Mucosa of rectum (tissue), 2 donors: ENCODE measurements around the gene THAP4.
"Not testable (repeated sequence)": the region's sequence is repeated elsewhere in the genome, so short reads cannot be mapped to it uniquely, and the experiment has no call there.

ENCODE experiments used
- H3K27ac ChIP-seq, 2 donors: one replicate each; pipeline ENCODE4 v1.7.0; 2013; ENCODE audit warnings: inconsistent platforms in 2 of 2, low read depth in 2 of 2, low read length in 2 of 2
- H3K27me3 ChIP-seq, 2 donors: one replicate each; pipeline ENCODE4 v1.7.0; 2013; ENCODE audit warnings: low read length in 2 of 2; ENCODE audit not compliant: control insufficient read depth in 2 of 2, insufficient read depth in 2 of 2
- H3K36me3 ChIP-seq, 2 donors: one replicate each; pipeline ENCODE4 v1.7.0; 2013; ENCODE audit warnings: low read length in 2 of 2; ENCODE audit not compliant: control insufficient read depth in 2 of 2, insufficient read depth in 2 of 2
- H3K4me1 ChIP-seq, 2 donors: one replicate each; pipeline ENCODE4 v1.7.0; 2013; ENCODE audit warnings: low read length in 2 of 2, mild to moderate bottlenecking in 1 of 2; ENCODE audit not compliant: control insufficient read depth in 2 of 2, insufficient read depth in 2 of 2
- H3K4me3 ChIP-seq, 2 donors: one replicate each; pipeline ENCODE4 v1.7.0; 2013; ENCODE audit warnings: low read length in 2 of 2
- H3K9ac ChIP-seq, 2 donors: one replicate each; pipeline ENCODE4 v1.7.0; 2013; ENCODE audit warnings: low read length in 2 of 2, low read depth in 1 of 2, mild to moderate bottlenecking in 1 of 2
- H3K9me3 ChIP-seq, 2 donors: one replicate each; pipeline ENCODE4 v1.7.0; 2013; ENCODE audit warnings: low read length in 2 of 2; ENCODE audit not compliant: control insufficient read depth in 2 of 2
- donor health status: healthy.
- donor health status: Normal muscosa, but diverticular disease.

The THAP4 gene

GRCh38 chr2:241665731-241666440, 28.9 kb upstream of the THAP4 start:
- Histone ChIP-seq H3K4me1 (peaks cover 0 to 3% of the 10 kb centered on the region in 2 donors), H3K36me3 (peaks cover 32 to 47% of the 10 kb centered on the region in 2 donors), H3K27me3 (no peaks in the 10 kb centered on the region), H3K27ac (no peak overlapping the region), H3K9me3 (no peaks in the 10 kb centered on the region), H3K4me3 (no peak overlapping the region), H3K9ac (no peak overlapping the region)

GRCh38 chr2:241662731-241663130, 25.8 kb upstream of the THAP4 start:
- not testable (repeated sequence) for H3K9me3 ChIP-seq, H3K27me3 ChIP-seq, H3K4me1 ChIP-seq, H3K4me3 ChIP-seq, H3K9ac ChIP-seq, H3K27ac ChIP-seq
- peaks cover 25 to 46% of the 10 kb centered on the region in 2 donors for H3K36me3 ChIP-seq

GRCh38 chr2:241660593-241661213, 23.7 kb upstream of the THAP4 start:
- H3K9me3 ChIP-seq = no peaks in the 10 kb centered on the region
- no peaks in the 10 kb centered on the region for H3K27me3 ChIP-seq
- no peak overlapping the region for H3K9ac ChIP-seq
- peaks cover 25 to 45% of the 10 kb centered on the region in 2 donors for H3K36me3 ChIP-seq
- H3K4me1 ChIP-seq = peaks cover 0 to 3% of the 10 kb centered on the region in 2 donors
- H3K4me3 ChIP-seq = no peak overlapping the region
- H3K27ac ChIP-seq = no peak overlapping the region

DNA sequence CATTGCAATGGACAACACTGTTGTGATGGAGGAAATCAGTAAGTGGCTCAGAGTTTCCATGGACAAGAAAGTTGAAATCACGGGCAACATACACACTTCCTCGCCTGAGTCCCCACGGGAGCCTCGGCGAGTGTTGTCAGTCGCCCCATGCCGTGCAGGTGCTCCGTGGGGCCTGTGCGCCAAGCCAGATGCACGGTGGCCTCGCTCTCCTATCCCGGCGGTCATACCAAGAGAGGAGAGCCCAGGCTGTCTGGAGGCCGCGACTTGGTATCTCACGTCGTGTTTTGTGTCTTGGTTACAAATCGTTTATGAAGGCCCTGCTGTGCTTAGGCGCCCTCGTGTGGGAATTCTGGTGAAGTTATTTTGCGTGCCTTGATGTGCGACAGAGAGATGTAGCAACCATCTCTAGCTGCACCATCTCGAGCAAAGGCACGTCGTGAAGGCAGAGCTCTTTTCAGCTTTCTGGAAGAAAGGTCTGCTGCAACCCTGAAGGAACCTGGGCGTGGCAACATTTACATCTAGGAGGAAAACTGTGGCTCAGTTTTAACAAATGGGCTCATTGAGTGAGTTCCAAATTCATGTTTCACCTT, 22.3 kb upstream of the THAP4 start:
- no peaks in the 10 kb centered on the region for H3K4me1 ChIP-seq
- H3K9me3 ChIP-seq = no peaks in the 10 kb centered on the region
- no peak overlapping the region for H3K4me3 ChIP-seq
- H3K27me3 ChIP-seq = no peaks in the 10 kb centered on the region
- H3K36me3 ChIP-seq = peaks cover 38 to 54% of the 10 kb centered on the region in 2 donors
- no peak overlapping the region for H3K9ac ChIP-seq
- no peak overlapping the region for H3K27ac ChIP-seq

- Histone ChIP-seq H3K9me3 (no peaks in the 10 kb centered on the region), H3K4me3 (no peak overlapping the region), H3K27ac (no peak overlapping the region), H3K27me3 (no peaks in the 10 kb centered on the region), H3K36me3 (peaks cover 40 to 57% of the 10 kb centered on the region in 2 donors), H3K9ac (no peak overlapping the region), H3K4me1 (no peaks in the 10 kb centered on the region)
These were observed 21.3 kb upstream of the THAP4 start for GRCh38 chr2:241658296-241658695.

DNA sequence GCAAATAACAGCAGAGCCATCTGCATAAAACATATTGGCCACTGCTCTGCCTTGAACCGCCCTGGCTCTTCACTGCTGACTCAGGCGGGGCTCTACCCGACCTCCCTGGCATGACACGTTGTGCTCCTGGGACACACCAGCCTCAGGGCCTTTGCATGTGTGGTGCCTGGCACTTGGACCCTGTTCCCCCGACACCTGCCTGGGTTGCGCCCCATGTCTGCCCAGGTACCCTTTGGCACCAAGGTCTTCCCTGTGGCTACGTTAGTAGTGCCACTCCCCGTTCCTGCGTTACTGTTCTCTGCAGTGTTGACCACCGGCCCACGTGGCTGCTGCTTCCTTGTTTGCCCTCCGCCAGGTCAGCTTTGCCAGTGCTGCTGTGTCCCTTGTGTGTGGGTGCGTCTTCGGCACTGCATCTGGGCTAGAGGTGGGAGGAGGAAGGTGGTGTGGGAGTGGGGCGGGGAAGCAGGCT, 20.9 kb upstream of the THAP4 start:
- no peaks in the 10 kb centered on the region for H3K27me3 ChIP-seq
- H3K27ac ChIP-seq = no peak overlapping the region
- no peaks in the 10 kb centered on the region for H3K9me3 ChIP-seq
- H3K4me3 ChIP-seq = no peak overlapping the region
- peaks cover 43 to 62% of the 10 kb centered on the region in 2 donors for H3K36me3 ChIP-seq
- no peaks in the 10 kb centered on the region for H3K4me1 ChIP-seq
- no peak overlapping the region for H3K9ac ChIP-seq

GRCh38 chr2:241656190-241656741, 19.3 kb upstream of the THAP4 start:
- H3K4me1 ChIP-seq = no peaks in the 10 kb centered on the region
- no peaks in the 10 kb centered on the region for H3K9me3 ChIP-seq
- H3K36me3 ChIP-seq = peaks cover 59 to 71% of the 10 kb centered on the region in 2 donors
- no peaks in the 10 kb centered on the region for H3K27me3 ChIP-seq
- no peak overlapping the region for H3K9ac ChIP-seq
- no peak overlapping the region for H3K4me3 ChIP-seq
- H3K27ac ChIP-seq = no peak overlapping the region

GRCh38 chr2:241655516-241656189, 18.7 kb upstream of the THAP4 start:
- peaks cover 64 to 67% of the 10 kb centered on the region in 2 donors for H3K36me3 ChIP-seq
- H3K4me1 ChIP-seq = no peaks in the 10 kb centered on the region
- H3K9ac ChIP-seq = no peak overlapping the region
- no peaks in the 10 kb centered on the region for H3K27me3 ChIP-seq
- H3K27ac ChIP-seq = no peak overlapping the region
- H3K9me3 ChIP-seq = no peaks in the 10 kb centered on the region
- no peak overlapping the region for H3K4me3 ChIP-seq

DNA sequence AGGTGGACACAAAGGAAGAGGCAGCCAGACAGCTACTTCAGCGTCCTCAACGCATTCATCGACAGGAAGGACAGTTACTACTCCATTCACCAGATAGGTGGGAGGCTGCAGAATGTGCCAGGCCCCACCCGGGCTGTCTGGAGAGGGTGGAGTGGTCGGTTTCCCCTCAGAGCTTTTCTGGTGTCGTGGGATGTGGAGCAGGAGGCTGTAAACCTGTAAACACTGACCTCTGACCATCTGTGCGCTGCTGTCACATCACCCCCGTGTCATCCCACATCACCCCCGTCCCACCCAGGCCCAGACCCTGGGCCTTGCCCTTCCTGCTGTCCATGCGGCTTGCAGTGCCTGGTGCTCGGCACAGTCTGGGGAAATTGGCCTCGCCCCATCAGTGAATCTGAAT, 17.6 kb upstream of the THAP4 start:
- Histone ChIP-seq H3K36me3 (peaks cover 57 to 63% of the 10 kb centered on the region in 2 donors), H3K27ac (no peak overlapping the region), H3K27me3 (no peaks in the 10 kb centered on the region), H3K9me3 (no peaks in the 10 kb centered on the region), H3K4me3 (no peak overlapping the region), H3K9ac (no peak overlapping the region), H3K4me1 (no peaks in the 10 kb centered on the region)
